HG02678 (cell line): ENCODE data around the gene MADCAM1.

Experiments used
- ATAC-seq: cut with Tn5 transposase; IDR thresholded peaks from one replicate; pipeline ENCODE4 v1.9.1; 2021; ENCODE audit warnings: mild to moderate bottlenecking, moderate library complexity; ENCODE audit not compliant: unreplicated experiment

MADCAM1 gene

DNA sequence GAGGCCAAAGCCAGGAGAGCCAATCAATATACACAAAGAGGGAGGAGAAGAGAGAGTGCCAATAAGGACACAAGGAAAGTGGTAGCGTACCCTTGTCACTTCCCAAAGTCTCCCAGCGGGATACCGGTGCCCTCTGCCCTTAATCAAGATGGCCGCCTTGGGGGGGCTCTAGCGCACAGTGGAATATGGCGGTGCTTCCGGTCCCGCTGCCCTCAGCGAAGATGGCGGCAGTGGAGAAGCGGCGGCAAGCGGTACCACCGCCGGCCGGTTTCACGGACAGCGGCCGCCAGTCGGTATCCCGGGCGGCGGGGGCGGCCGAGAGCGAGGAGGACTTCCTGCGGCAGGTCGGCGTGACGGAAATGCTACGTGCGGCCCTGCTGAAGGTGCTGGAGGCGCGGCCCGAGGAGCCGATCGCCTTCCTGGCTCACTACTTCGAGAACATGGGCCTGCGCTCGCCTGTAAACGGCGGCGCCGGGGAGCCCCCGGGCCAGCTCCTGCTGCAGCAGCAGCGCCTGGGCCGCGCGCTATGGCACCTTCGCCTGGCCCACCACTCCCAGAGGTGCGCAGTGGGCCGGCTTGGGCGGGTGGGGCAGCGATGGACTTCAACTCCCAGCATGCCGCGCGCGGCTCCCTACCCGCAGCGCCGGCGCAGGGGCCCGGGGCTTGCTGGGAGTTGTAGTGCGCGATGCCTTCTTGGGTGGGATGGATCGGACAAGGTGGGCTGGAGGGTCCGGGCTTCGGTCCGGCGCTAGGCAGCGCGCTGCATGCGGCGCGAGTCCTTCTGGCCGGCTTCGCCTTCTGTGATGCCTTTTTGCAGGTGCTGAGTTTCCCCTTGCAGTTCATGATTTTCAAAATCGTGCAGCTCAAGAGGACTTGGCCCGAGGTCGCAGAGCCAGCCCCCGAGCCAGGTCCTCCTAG lies 11.3 kb downstream of the MADCAM1 start, which contains the start of gene TPGS1:
TSS of gene TPGS1 (plus strand) at position 212 of the 918 bp plus-strand sequence. CDS start at position 222, 10 bp downstream.
- ATAC-seq: peak; percentile 63

GRCh38 chr19:508204-509150 lies 12.2 kb downstream of the MADCAM1 start:
- ATAC-seq: no peak

DNA sequence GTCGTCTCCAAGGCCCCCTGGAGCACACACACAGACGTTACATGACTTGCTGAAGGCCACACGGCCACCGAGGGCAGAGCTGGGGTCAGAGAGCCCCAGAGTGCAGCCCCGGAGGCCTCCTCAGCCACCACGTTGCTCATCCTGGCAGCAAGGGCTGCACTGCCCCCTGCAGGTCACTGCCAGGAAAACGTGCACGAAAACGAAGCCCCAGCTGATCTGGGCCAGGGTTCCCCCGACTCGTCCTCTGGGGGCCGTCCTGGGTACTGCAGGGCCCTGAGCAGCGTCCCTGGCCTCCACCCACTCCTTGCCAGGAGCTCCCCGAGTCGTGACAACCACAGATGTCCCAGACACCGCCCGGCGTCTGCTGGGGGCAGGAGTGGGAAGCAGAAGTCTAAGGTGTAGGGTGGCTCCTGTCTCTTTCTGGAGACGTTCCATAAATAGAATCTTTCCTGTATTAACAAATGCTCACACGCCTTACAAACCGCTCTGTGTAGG lies 14.4 kb downstream of the MADCAM1 start:
- ATAC-seq: no peak

DNA sequence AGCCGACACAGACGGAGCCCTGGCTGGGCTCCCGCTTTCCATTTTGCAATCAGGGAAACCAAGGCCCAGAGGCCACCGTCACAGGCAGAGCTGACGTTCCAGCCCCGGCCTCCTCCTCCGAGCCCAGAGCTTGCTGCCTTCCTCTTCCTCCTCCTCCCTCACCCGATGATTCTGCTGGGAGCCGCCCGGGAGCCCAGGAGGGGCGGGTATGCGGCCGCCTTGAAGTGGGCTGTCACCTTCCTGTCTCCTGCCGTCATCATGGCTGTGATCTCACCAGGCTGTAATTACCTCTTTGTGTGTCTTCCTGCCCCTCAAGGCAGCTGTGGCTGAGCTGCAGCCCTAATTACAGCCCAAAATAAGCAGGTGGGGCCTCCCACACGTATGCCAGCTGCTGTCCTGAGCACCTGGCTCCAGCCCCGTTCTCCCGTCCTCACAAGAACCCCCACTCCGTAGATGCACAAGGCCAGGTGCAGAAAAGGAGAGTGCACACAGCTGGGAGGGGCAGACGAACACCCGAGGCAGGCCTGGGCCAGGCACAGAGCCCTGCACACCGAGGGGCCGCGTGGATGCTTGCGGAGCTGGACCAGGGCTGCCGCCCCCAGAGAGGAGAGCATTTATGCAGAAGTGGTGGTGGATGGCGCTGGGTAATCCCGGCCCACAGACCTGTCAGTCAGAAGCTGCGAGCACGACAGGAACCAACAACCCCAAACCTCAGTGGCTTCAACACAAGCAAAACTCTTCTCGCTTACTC lies 15.0 kb downstream of the MADCAM1 start:
- ATAC-seq: no peak

DNA sequence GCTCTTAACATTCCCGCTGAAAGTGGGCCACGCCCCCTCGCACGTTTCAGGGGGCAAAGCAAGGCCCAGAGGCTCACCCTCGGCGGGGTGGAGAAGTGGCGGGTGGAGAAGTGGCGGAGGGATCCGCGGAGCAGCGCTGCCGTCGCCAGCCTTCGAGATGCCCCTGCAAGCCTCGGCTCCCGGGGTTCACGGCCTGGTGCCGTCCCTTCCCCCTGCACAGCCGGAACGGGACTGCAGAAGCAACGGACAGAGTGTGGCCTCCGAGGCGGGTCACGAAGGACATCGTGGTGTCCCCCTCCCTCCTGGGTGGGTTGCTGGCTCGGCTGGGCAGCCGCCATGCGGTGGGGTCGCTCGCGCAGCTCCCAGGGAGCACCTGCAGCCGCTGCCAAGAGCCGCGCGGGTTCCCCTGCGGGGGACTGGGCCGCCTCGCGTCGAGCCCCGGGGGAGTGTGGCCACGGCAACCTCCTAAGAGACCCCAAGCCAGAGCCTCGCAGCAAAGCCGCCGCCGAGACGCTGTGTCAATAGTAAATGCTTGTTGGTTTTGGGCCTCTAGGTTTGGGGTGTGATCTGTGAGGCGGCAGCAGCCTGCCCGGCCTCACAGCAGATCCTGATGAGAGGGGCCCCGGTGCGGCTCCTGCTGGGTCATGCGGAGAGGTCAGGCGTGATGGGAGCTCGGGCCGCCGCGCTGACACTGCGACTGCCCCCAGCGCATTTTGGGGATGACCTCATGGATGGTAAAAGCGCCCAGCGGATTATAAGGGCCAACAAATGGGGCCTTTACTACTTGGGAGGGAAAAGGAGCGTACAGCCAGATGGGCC lies 16.5 kb downstream of the MADCAM1 start:
- no peak for ATAC-seq

DNA sequence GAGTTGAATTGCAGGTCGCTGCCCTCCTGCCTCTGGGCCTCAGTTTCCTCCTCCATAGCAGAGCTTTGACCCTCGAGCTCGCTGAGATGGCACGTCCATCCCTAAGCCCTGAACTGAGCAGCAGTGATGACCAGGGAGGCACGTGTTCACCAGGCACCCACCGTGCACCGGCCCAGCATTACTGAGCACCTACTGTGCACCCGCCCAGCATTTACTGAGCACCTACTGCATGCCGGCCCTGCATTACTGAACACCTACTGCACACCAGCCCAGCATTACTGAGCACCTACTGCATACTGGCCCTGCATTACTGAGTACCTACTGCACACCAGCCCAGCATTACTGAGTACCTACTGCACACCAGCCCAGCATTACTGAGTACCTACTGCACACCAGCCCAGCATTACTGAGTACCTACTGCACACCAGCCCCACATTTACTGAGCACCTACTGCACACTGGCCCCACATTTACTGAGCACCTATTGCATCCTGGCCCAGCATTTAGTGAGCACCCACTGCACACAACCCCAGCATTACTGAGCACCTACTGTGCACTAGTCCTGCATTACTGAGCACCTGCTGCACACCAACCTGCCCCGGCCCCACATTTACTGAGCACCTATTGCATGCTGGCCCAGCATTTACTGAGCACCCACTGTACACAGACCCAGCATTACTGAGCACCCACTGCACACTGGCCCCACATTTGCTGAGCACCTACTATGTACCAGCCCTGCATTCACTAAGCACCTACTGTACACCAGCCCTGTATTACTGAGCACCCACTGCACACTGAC lies 17.3 kb downstream of the MADCAM1 start:
- no peak for ATAC-seq

GRCh38 chr19:514166-514663 lies 17.9 kb downstream of the MADCAM1 start:
- no peak for ATAC-seq

DNA sequence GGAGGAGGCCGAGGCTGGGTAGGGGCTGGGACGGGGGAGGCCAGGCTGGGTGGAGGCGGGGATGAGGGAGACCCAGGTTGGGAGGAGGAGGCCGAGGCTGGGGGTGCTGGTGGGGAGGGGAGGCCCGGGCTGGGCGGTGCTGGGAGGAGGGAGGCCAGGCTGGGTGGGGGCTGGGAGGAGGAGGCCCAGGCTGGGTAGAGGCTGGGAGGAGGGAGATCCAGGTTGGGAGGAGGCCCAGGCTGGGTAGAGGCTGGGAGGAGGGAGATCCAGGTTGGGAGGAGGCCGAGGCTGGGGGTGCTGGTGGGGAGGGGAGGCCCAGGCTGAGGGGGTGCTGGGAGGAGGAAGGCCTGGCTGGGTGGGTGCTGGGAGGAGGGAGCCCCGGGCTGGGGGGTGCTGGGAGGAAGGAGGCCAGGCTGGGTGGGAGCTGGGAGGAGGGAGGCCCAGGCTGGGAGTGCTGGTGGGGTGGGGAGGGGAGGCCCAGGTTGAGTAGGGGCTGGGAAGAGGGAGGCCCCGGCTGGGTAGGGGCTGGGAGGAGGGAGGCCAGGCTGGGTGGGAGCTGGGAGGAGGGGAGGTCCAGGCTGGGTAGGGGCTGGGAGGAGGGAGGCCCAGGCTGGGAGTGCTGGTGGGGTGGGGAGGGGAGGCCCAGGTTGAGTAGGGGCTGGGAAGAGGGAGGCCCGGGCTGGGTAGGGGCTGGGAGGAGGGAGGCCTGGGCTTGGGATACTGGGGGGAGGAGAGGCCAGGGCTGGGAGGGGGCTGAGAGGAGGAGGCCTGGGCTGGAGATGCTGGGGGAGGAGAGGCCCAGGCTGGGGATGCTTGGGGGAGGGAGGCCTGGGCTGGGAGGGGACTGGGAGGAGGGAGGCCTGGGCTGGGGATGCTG lies 21.7 kb downstream of the MADCAM1 start:
- ATAC-seq: no peak

DNA sequence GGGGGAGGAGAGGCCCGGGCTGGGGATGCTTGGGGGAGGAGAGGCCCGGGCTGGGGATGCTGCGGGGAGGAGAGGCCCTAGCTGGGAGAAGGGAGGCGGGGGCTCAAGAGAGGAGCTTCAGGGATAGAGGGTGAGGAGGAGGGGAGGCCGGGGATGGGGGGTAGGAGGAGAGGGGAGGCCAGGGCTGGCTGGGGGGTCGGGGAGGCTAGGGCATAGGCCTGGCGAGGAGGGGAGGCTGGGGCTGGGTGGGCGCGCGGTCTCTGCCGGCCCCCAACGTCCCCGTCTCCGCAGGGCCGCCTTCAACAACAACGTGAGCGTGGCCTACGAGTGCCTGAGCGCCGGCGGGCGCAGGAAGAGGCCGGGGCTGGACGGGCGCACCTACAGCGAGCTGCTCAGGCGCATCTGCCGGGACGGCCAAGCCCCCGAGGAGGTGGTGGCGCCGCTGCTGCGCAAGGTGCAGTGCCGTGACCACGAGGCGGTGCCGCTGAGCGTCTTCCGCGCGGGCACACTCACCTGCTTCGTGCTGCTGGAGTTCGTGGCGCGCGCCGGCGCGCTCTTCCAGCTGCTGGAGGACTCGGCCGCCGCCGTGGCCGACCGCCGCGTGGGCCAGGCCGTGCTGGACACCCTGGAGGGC lies 22.4 kb downstream of the MADCAM1 start:
- ATAC-seq: no peak

DNA sequence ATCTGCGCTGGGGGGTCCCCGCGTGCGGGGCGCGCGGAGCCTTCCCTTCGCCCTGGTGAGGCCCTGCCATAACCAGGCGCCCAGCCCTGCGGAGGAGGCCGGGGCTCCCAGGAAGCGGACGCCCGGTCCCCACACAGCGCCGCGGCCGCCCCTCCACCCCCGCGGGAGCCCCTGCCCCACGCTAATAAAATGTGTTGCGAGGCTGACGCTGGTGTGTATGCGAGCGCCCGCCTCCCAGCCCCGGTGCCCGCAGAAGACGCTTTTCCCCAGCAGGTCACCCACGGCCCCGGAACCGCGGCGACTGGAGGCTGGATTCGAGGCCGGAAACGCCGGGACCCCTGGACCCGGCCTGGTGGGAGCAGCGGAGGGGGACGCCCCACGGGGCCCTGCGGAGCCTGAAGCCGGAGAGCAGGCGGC lies 23.2 kb downstream of the MADCAM1 start:
- no peak for ATAC-seq

DNA sequence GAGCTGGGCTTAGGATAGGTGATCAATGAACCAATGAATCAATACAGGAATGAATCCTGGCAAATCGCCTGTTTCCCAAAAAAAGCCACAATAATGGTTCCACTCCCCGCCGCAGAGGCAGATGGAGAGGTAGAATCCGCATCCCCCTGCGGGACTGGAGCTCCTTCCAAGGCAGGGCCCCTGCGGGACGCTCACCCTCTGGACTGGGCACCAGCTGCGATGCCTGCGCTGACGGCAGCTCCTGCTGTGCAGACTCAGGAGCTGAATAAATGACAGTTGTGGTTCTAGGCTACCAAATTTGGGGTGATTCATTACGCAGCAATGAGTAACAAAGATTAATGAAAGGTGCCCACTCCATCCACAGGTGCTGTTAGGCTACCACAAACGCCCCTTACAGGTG lies 26.4 kb downstream of the MADCAM1 start:
- no peak for ATAC-seq

- no peak for ATAC-seq
Measured at GRCh38 chr19:524062-524674, 27.9 kb downstream of the MADCAM1 start.

GRCh38 chr19:525029-525428 lies 28.7 kb downstream of the MADCAM1 start:
- no peak for ATAC-seq

GRCh38 chr19:525857-526419 lies 29.7 kb downstream of the MADCAM1 start:
- ATAC-seq: no peak

DNA sequence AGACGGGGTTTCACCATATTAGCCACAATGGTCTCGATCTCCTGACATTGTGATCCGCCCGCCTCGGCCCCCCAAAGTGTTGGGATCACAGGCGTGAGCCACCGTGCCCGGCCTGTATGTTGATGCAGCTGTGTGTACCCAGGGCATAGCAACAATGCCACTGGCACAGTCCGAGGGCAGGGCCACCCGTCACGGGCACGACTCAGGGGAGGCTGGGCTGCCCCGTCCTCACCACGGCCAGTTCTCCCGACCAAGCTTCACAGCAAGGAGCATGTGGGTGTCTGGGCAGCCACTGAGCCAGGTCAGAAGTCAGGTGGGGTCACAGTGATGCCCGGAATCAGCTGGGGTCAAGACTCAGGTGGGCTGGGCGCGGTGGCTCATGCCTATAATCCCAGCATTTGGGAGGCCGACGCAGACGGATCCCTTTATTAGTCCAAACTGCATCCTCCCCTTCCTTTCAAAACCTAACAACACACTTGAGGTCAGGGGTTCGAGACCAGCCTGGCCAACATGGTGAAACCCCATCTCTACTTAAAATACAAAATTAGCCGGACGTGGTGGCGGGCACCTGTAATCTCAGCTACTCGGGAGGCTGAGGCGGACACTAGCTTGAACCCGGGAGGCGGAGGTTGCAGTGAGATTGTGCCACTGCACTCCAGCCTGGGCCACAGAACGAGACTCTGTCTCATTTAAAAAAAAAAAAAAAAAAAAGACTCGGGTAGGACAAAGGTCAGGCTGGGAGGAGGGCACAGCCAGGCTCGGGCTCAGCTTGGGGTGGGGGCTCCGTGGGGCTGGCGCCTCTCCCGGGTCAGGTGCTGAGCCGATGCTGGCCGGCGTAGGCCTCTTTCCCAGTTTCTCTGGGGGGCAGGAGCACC lies 34.1 kb downstream of the MADCAM1 start:
- ATAC-seq: no peak
